Neural cell (in vitro differentiated cells): ENCODE results near the gene PIK3IP1. TPM values are rescaled to one million over a fixed set of nuclear protein-coding genes. Genes with fewer than 3 reads are reported as not detected.

Source experiments
- H2AFZ ChIP-seq: fragments of 200-600, 300-800 bp; sonication (generic), shearing (Covaris generic); 2 replicates; pipeline ENCODE4 v1.6.0; 2014; ENCODE audit warnings: low read depth, mild to moderate bottlenecking, antibody characterized with exemption, low read length, moderate library complexity
- H3F3A ChIP-seq: fragments of 200-600 bp; shearing (Covaris generic); 2 replicates; pipeline ENCODE4 v1.6.1; 2016; ENCODE audit warnings: mild to moderate bottlenecking, moderate library complexity, mixed read lengths, antibody characterized with exemption, low read length; ENCODE audit not compliant: insufficient read depth, poor library complexity, severe bottlenecking
- H3K27ac ChIP-seq: fragments of 200-600, 300-800 bp; sonication (generic), shearing (Covaris generic); 2 replicates; pipeline ENCODE4 v1.5.1; 2014; ENCODE audit warnings: mild to moderate bottlenecking, low read length, moderate library complexity
- H3K27me3 ChIP-seq: fragments of 300-800, 200-600 bp; sonication (generic), shearing (Covaris generic); 2 replicates; pipeline ENCODE4 v1.6.0; 2014; ENCODE audit warnings: mild to moderate bottlenecking, low read depth, low read length, moderate library complexity; ENCODE audit not compliant: insufficient read depth
- H3K36me3 ChIP-seq: fragments of 300-800, 200-600 bp; sonication (generic), shearing (Covaris generic); 2 replicates; pipeline ENCODE4 v1.5.1; 2014; ENCODE audit warnings: mild to moderate bottlenecking, antibody characterized with exemption, low read length, moderate library complexity; ENCODE audit not compliant: insufficient read depth
- H3K4me2 ChIP-seq: fragments of 300-800, 200-600 bp; sonication (generic), shearing (Covaris generic); 2 replicates; pipeline ENCODE4 v1.6.0; 2014; ENCODE audit warnings: mild to moderate bottlenecking, low read length
- H3K4me3 ChIP-seq: fragments of 300-800, 200-600 bp; sonication (generic), shearing (Covaris generic); 2 replicates; pipeline ENCODE4 v1.5.1; 2014; ENCODE audit warnings: mild to moderate bottlenecking, low read length, moderate library complexity
- H3K79me2 ChIP-seq: fragments of 200-600 bp; shearing (Covaris generic); replicated peaks from 2 replicates; pipeline ENCODE4 v1.6.0; 2014; ENCODE audit warnings: mild to moderate bottlenecking, low read length, moderate library complexity; ENCODE audit not compliant: insufficient read depth
- H3K9ac ChIP-seq: fragments of 300-800, 200-600 bp; sonication (generic), shearing (Covaris generic); 2 replicates; pipeline ENCODE4 v1.6.1; 2016; ENCODE audit warnings: mild to moderate bottlenecking, low read length, mixed read lengths
- H3K9me2 ChIP-seq: fragments of 200-600 bp; shearing (Covaris generic); 2 replicates; pipeline ENCODE4 v1.6.1; 2016; ENCODE audit warnings: mild to moderate bottlenecking, low read length, mixed read lengths; ENCODE audit not compliant: insufficient read depth
- H3K9me3 ChIP-seq: fragments of 200-600, 300-800 bp; sonication (generic), shearing (Covaris generic); 2 replicates; pipeline ENCODE4 v1.6.1; 2016; ENCODE audit warnings: mild to moderate bottlenecking, mixed run types, low read length, moderate library complexity, mixed read lengths
- H4K20me1 ChIP-seq: fragments of 200-600 bp; shearing (Covaris generic); 2 replicates; pipeline ENCODE4 v1.6.1; 2016; ENCODE audit warnings: mild to moderate bottlenecking, mixed run types; ENCODE audit not compliant: insufficient read depth
- EP300 ChIP-seq: fragments of 450-650 bp; conservative IDR thresholded peaks from 2 replicates; pipeline ENCODE4 v1.6.1; 2014; ENCODE audit warnings: antibody characterized with exemption, mild to moderate bottlenecking, moderate library complexity; ENCODE audit not compliant: poor library complexity, severe bottlenecking
- EZH2 ChIP-seq: fragments of 200-600, 300-800 bp; shearing (Covaris generic), sonication (generic); IDR thresholded peaks from 2 replicates; pipeline ENCODE4 v1.6.1; 2014; ENCODE audit warnings: antibody characterized with exemption, low read length, borderline replicate concordance, mild to moderate bottlenecking; ENCODE audit not compliant: insufficient read depth, poor library complexity, severe bottlenecking
- MXI1 ChIP-seq: fragments of 450-650 bp; conservative IDR thresholded peaks from 2 replicates; pipeline ENCODE4 v1.6.1; 2014; ENCODE audit warnings: antibody characterized with exemption, mild to moderate bottlenecking; ENCODE audit not compliant: poor library complexity, severe bottlenecking
- POLR2AphosphoS5 ChIP-seq: IDR thresholded peaks from 2 replicates; pipeline ENCODE4 v1.6.1; 2012
- RAD21 ChIP-seq: fragments of 450-650 bp; conservative IDR thresholded peaks from 2 replicates; pipeline ENCODE4 v1.6.1; 2014; ENCODE audit warnings: antibody characterized with exemption, mild to moderate bottlenecking, moderate library complexity
- SMC3 ChIP-seq: fragments of 450-650 bp; conservative IDR thresholded peaks from 2 replicates; pipeline ENCODE4 v1.6.1; 2014; ENCODE audit warnings: antibody characterized with exemption, mild to moderate bottlenecking, moderate library complexity; ENCODE audit not compliant: poor library complexity
- TAF1 ChIP-seq: IDR thresholded peaks from 2 replicates; pipeline ENCODE4 v1.6.1; 2012; ENCODE audit warnings: low read depth
- polyA plus RNA-seq: library from polyadenylated mRNA; depleted of rRNA; stranded (reverse); fragments of >200 nt; gene quantifications from 2 replicates; pipeline ENCODE4 v1.2.3, GENCODE V29; 2014
- TF ChIP-seq, protein P1 (sequence below): fragments of 450-650 bp; IDR thresholded peaks from 2 replicates; pipeline ENCODE4 v1.5.1; 2014; ENCODE audit warnings: antibody characterized with exemption, mild to moderate bottlenecking, moderate library complexity; ENCODE audit not compliant: poor library complexity, severe bottlenecking
- TF ChIP-seq, protein P2 (sequence below): IDR thresholded peaks from 2 replicates; pipeline ENCODE4 v1.6.1; 2012; ENCODE audit warnings: borderline replicate concordance

Gene PIK3IP1
- polyA plus RNA-seq, 1 donor from 2014 or later: 32.0 TPM

DNA sequence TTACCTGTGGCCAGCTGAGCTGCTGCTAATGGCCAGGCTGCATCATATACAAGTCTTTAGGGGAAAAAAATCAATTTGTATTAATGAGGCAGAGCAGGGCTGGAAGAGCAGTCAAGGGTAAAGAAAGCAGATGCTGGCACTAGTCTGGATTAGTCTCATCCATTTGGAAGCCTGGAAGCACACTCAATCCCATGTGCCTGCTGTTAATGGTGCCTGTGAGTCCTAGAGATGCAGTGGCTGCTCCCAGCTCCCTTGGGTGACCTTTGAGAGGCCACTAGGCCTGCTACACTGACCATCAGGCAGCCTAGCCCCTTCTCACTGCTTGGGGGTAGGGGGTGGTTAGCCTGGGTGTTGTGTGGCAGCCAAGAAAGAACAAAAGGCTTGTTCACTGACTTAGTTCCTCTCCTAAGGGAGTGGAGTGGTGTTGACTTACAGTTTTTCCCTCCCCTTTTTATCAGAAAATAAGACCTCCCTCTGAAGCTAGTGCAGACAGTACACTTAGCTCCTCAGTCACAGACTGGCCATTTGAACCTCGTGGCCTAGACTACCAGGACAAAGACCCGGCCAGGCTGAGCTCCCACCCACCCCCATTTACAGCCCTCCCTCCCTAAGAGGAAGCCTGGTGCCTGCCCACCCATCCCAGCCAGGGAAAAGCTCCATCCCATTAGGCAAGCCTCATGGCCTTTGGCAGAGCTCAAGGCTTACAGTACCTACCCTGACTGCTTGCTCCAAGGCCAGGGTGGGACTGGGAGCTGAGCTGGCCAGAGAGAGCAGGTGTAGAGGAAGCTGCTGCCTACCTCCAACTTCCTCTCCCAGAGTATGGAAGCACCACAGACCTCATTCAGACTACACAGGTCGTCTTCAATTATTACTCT is 7.8 kb downstream of the PIK3IP1 start:
- Histone ChIP-seq H3K9ac (no peak overlapping the region), H3K79me2 (no peaks in the 10 kb centered on the region), H3F3A (no peaks in the 10 kb centered on the region), H3K27me3 (no peaks in the 10 kb centered on the region), H3K9me3 (no peaks in the 10 kb centered on the region), H3K4me2 (no peak overlapping the region), H3K27ac (no peak overlapping the region), H2AFZ (no peak overlapping the region), H3K4me3 (no peak overlapping the region), H3K36me3 (peaks cover 5% of the 10 kb centered on the region), H4K20me1 (no peaks in the 10 kb centered on the region), H3K9me2 (no peaks in the 10 kb centered on the region)
- TF ChIP-seq RAD21 (no peak), MXI1 (no peak), SMC3 (no peak), EZH2 (no peak), POLR2AphosphoS5 (no peak), EP300 (no peak), TAF1 (no peak)
- TF ChIP-seq, protein P1, sequence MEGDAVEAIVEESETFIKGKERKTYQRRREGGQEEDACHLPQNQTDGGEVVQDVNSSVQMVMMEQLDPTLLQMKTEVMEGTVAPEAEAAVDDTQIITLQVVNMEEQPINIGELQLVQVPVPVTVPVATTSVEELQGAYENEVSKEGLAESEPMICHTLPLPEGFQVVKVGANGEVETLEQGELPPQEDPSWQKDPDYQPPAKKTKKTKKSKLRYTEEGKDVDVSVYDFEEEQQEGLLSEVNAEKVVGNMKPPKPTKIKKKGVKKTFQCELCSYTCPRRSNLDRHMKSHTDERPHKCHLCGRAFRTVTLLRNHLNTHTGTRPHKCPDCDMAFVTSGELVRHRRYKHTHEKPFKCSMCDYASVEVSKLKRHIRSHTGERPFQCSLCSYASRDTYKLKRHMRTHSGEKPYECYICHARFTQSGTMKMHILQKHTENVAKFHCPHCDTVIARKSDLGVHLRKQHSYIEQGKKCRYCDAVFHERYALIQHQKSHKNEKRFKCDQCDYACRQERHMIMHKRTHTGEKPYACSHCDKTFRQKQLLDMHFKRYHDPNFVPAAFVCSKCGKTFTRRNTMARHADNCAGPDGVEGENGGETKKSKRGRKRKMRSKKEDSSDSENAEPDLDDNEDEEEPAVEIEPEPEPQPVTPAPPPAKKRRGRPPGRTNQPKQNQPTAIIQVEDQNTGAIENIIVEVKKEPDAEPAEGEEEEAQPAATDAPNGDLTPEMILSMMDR: no peak
- TF ChIP-seq, protein P2, sequence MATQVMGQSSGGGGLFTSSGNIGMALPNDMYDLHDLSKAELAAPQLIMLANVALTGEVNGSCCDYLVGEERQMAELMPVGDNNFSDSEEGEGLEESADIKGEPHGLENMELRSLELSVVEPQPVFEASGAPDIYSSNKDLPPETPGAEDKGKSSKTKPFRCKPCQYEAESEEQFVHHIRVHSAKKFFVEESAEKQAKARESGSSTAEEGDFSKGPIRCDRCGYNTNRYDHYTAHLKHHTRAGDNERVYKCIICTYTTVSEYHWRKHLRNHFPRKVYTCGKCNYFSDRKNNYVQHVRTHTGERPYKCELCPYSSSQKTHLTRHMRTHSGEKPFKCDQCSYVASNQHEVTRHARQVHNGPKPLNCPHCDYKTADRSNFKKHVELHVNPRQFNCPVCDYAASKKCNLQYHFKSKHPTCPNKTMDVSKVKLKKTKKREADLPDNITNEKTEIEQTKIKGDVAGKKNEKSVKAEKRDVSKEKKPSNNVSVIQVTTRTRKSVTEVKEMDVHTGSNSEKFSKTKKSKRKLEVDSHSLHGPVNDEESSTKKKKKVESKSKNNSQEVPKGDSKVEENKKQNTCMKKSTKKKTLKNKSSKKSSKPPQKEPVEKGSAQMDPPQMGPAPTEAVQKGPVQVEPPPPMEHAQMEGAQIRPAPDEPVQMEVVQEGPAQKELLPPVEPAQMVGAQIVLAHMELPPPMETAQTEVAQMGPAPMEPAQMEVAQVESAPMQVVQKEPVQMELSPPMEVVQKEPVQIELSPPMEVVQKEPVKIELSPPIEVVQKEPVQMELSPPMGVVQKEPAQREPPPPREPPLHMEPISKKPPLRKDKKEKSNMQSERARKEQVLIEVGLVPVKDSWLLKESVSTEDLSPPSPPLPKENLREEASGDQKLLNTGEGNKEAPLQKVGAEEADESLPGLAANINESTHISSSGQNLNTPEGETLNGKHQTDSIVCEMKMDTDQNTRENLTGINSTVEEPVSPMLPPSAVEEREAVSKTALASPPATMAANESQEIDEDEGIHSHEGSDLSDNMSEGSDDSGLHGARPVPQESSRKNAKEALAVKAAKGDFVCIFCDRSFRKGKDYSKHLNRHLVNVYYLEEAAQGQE: no peak

DNA sequence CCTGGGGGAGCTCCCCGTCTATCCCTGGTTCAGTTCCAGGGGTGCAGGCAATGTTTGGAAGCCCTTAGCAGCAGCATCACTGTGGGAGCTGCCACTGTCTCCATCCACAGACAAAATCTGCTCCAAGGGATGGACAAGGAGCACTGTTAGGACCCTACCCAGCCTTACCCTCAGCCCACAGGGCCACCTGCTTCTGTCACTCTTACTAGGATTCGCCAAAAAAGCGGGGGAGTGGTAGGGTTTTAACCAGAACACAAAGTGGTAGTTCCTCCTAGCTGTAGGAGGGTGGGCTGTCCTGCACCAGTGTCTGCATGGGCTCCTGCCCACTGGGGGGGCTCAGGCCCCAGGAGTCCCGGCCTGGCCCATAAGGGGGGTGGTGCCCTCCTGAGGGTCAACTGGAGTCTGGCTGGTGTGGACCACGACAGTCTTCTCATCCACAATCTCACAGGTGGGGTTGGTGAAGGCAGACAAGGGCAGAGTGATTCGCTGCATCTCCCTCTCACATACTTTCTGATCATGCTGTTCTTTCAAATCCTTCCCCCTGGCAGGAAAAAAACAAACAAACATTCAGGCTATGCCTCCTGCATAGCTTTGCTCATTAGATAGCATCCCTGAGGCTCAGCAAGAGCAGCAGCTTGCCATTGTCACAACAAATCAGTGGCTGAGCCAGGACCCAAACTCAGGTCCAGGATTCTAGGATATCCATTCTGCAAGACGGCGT is 9.4 kb downstream of the PIK3IP1 start:
- Histone ChIP-seq H3F3A (no peaks in the 10 kb centered on the region), H3K9ac (no peak overlapping the region), H3K9me2 (no peaks in the 10 kb centered on the region), H3K9me3 (no peaks in the 10 kb centered on the region), H2AFZ (no peak overlapping the region), H3K79me2 (no peaks in the 10 kb centered on the region), H3K27ac (no peak overlapping the region), H4K20me1 (no peaks in the 10 kb centered on the region), H3K27me3 (no peaks in the 10 kb centered on the region), H3K36me3 (peaks cover 5% of the 10 kb centered on the region), H3K4me2 (no peak overlapping the region), H3K4me3 (no peak overlapping the region)
- TF ChIP-seq SMC3 (no peak), MXI1 (no peak), EZH2 (no peak), TAF1 (no peak)
